Ascending aorta (tissue), 2 donors: ENCODE measurements around the gene MROH2B. TPM values are rescaled to one million over a fixed set of nuclear protein-coding genes. Genes with fewer than 3 reads are reported as not detected.

Experiments
- DNase-seq, 2 donors: peaks; one replicate each; pipeline ENCODE4 v3.0.0-alpha.2; 2019; ENCODE audit warnings: low spot score in 2 of 2
- H3K27ac ChIP-seq, 2 donors: fragments of 200-600 bp; sonication (generic); one replicate each; pipeline ENCODE4 v1.5.1; 2016 to 2017; ENCODE audit warnings: mild to moderate bottlenecking in 1 of 2
- H3K27me3 ChIP-seq: fragments of 200-600 bp; sonication (generic); one replicate; pipeline ENCODE4 v1.5.1; 2017
- H3K36me3 ChIP-seq, 2 donors: fragments of 200-600 bp; sonication (generic); one replicate each; pipeline ENCODE4 v1.5.1; 2016
- H3K4me1 ChIP-seq, 2 donors: fragments of 200-600 bp; sonication (generic); one replicate each; pipeline ENCODE4 v1.5.1; 2016 to 2017; ENCODE audit warnings: mild to moderate bottlenecking in 1 of 2
- H3K4me3 ChIP-seq, 2 donors: fragments of 200-600 bp; sonication (generic); one replicate each; pipeline ENCODE4 v1.5.1; 2016 to 2017; ENCODE audit warnings: mild to moderate bottlenecking in 1 of 2
- H3K9me3 ChIP-seq, 2 donors: fragments of 200-600 bp; sonication (generic); one replicate each; pipeline ENCODE4 v1.5.1; 2016
- CTCF ChIP-seq, 3 experiments: fragments of 200-600 bp in 2 of 3; fragments of 450-650 bp in 1 of 3; sonication (generic) in 2 of 3; IDR thresholded peaks; one replicate each; pipeline ENCODE4 v1.5.1; 2016 to 2019; ENCODE audit warnings: antibody characterized with exemption in 3 of 3, mild to moderate bottlenecking in 1 of 3, moderate library complexity in 1 of 3
- intact Hi-C: fragments of 100-400 bp; cut with DNase I; formaldehyde crosslinking; loops from one replicate; pipeline ENCODE4 v1.15.1; 2023
- total RNA-seq: library from RNA; depleted of rRNA; stranded (reverse); fragments of >200 nt; gene quantifications from one replicate; pipeline ENCODE4 v1.1.0, GENCODE V29; 2016

MROH2B gene
- total RNA-seq = not detected

DNA sequence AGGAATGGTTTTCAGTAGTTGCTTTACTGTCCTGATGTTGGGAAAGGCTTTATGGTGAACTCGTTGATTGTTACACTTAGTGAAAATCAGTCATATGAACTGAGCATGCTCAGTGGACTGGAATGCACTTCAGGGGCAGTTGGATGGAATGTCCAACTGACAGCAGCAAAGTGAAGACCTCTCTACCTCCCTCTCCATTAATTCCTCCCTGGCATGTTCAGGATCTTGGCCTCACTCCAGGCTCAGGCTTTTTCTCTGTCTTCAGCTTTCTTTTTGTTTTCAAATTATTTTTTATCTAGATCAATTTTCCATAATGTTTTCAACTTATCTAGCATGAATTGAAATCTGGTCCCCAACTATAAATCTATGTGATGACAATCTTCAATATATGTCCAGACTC is at the start of gene MROH2B:
Gene MROH2B, minus strand, starts transcription at position 101 of the 400 bp plus-strand sequence. CDS start 490 bp downstream, outside the sequence.
- Histone ChIP-seq H3K4me3 (no peak within 1 kb of the TSS), H3K9me3 (no peaks in the 10 kb centered on the region), H3K27me3 (no peaks in the 10 kb centered on the region), H3K4me1 (no peaks in the 10 kb centered on the region), H3K27ac (no peak within 1 kb of the TSS), H3K36me3 (no peaks in the 10 kb centered on the region)
- DNase-seq = no peak
- TF ChIP-seq CTCF (IDR thresholded peaks at IDR 0.05) = no peak
- intact Hi-C loops = no loop called here

DNA sequence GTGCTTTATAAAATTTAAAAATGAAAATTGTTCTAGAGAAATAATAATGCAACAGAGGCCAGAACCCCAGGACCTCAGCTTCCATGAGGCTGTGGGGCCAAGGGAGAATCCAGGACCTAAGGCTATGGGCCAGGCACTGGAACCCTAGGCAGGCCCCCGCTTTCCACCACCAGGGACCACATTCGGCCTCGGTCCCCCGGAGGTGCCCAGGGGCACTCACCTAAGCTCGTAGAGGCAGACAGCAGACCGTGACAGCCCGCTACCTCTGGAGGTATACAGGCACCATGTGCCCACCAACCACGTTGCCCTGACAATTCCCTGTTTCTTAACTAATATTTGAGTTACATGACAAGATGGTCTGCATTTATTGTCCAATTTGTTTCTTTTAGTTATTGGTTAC is 49.5 kb upstream of the MROH2B start:
- Histone ChIP-seq H3K4me3 (no peak overlapping the region), H3K4me1 (no peaks in the 10 kb centered on the region), H3K27ac (no peak overlapping the region), H3K36me3 (no peaks in the 10 kb centered on the region), H3K9me3 (no peaks in the 10 kb centered on the region), H3K27me3 (no peaks in the 10 kb centered on the region)
- TF ChIP-seq CTCF (IDR thresholded peaks at IDR 0.05) = no peak
- no peak for DNase-seq
- intact Hi-C loops = no loop called here

GRCh38 chr5:41118177-41118576 is 47.0 kb upstream of the MROH2B start:
- Histone ChIP-seq H3K4me1 (no peaks in the 10 kb centered on the region), H3K9me3 (no peaks in the 10 kb centered on the region), H3K27me3 (no peaks in the 10 kb centered on the region), H3K27ac (no peak overlapping the region), H3K4me3 (no peak overlapping the region), H3K36me3 (no peaks in the 10 kb centered on the region)
- no peak for DNase-seq
- intact Hi-C loops = no loop called here
- no peak for TF ChIP-seq CTCF (IDR thresholded peaks at IDR 0.05)

DNA sequence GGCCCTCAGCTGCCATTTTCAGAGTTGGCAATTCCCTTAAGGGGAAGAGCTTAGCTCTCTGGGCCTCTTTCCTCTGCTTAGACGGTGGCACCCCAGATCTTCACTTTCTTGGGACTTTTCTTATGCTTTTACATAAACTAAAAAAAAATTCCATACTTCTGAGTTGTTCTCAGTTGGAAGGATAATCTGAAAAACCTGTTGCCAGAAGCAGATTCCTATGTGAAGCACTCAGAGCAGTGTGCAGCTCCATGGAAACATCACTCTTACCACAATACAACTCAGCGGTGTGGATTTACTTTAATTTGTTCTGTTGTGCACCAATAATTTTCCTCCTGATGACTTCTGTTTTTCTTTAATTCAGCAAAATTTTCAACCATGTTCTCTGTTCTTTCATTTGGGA is 44.1 kb upstream of the MROH2B start:
- no peaks in the 10 kb centered on the region for H3K9me3 ChIP-seq
- intact Hi-C loops = no loop called here
- no peaks in the 10 kb centered on the region for H3K36me3 ChIP-seq
- H3K4me3 ChIP-seq = no peak overlapping the region
- no peaks in the 10 kb centered on the region for H3K27me3 ChIP-seq
- no peaks in the 10 kb centered on the region for H3K4me1 ChIP-seq
- no peak overlapping the region for H3K27ac ChIP-seq
- DNase-seq = no peak
- TF ChIP-seq CTCF (IDR thresholded peaks at IDR 0.05) = no peak

- Histone ChIP-seq H3K27ac (no peak overlapping the region), H3K27me3 (no peaks in the 10 kb centered on the region), H3K4me1 (no peaks in the 10 kb centered on the region), H3K9me3 (peaks cover 0 to 2% of the 10 kb centered on the region in 2 donors), H3K4me3 (no peak overlapping the region), H3K36me3 (no peaks in the 10 kb centered on the region)
- intact Hi-C loops = no loop called here
- no peak for DNase-seq
- TF ChIP-seq CTCF (IDR thresholded peaks at IDR 0.05) = no peak
These were observed 41.6 kb upstream of the MROH2B start for GRCh38 chr5:41112486-41113455.
